Coronary artery (tissue), 2 donors: ENCODE results near the gene STAT5B.

Experiments
- DNase-seq: peaks from one replicate; pipeline ENCODE4 v3.0.0-alpha.2; 2017; ENCODE audit warnings: low spot score
- H3K27ac ChIP-seq, 2 donors: fragments of 200-600 bp; sonication (generic); one replicate each; pipeline ENCODE4 v1.5.1; 2016 to 2019
- H3K4me3 ChIP-seq: fragments of 200-600 bp; sonication (generic); 2 replicates; pipeline ENCODE4 v1.5.1; 2016; ENCODE audit warnings: mild to moderate bottlenecking, moderate library complexity
- CTCF ChIP-seq: fragments of 200-600 bp; sonication (generic); IDR thresholded peaks from one replicate; pipeline ENCODE4 v1.5.1; 2019; ENCODE audit warnings: antibody characterized with exemption

Gene STAT5B

GRCh38 chr17:42311240-42312034, 35.2 kb upstream of the STAT5B start:
- peak overlapping the region; percentile 72 to 86 for H3K27ac ChIP-seq

GRCh38 chr17:42310787-42311215, 34.6 kb upstream of the STAT5B start:
- no peak for DNase-seq
- no peak for TF ChIP-seq CTCF
- Histone ChIP-seq H3K4me3 (no peak overlapping the region), H3K27ac (peak overlapping the region; percentile 72 to 86)

More at GRCh38 chr17:42311240-42312034, 35.2 kb upstream of the STAT5B start:
- H3K4me3 ChIP-seq: peak overlapping the region; percentile 44
- peak; percentile 90 for DNase-seq
- no peak for TF ChIP-seq CTCF

- no peak for TF ChIP-seq CTCF
- H3K4me3 ChIP-seq: no peak overlapping the region
- DNase-seq: no peak
- H3K27ac ChIP-seq: peak overlapping the region in 1 of 2 donors; percentile 86
Measured at GRCh38 chr17:42309986-42310786, 34.0 kb upstream of the STAT5B start.

- Histone ChIP-seq H3K27ac (no peak overlapping the region), H3K4me3 (no peak overlapping the region)
- TF ChIP-seq CTCF: no peak
- no peak for DNase-seq
Measured at GRCh38 chr17:42309142-42309541, 33.0 kb upstream of the STAT5B start.

GRCh38 chr17:42308446-42308845, 32.3 kb upstream of the STAT5B start:
- no peak for TF ChIP-seq CTCF
- Histone ChIP-seq H3K4me3 (no peak overlapping the region), H3K27ac (no peak overlapping the region)
- no peak for DNase-seq

- H3K27ac ChIP-seq: no peak overlapping the region
- no peak for TF ChIP-seq CTCF
- no peak overlapping the region for H3K4me3 ChIP-seq
- no peak for DNase-seq
Measured at GRCh38 chr17:42307362-42307927, 31.3 kb upstream of the STAT5B start.
